SK-N-SH (cell line): ENCODE data around the gene PCDHGC5. TPM values are rescaled to one million over a fixed set of nuclear protein-coding genes. Genes with fewer than 3 reads are reported as not detected.

Experiments used
- CTCF ChIA-PET: fragments of 300-600, 350-600 bp; formaldehyde crosslinking; extraction: SDS; loops from one replicate; lab custom pipeline; 2021; lab: Yijun Ruan, JAX
- POLR2A ChIA-PET: fragments of 350-600 bp; sonication (Branson Sonifier 250); formaldehyde crosslinking; extraction: SDS; loops from one replicate; lab custom pipeline; 2020; ENCODE audit warnings: antibody characterized with exemption, inconsistent platforms; lab: Yijun Ruan, JAX
- DNase-seq: peaks from one replicate; pipeline ENCODE4 v3.0.0; 2012
- H2AFZ ChIP-seq: fragments of 200-600 bp; sonication (generic); 2 replicates; pipeline ENCODE4 v1.8.1; 2016; ENCODE audit warnings: antibody characterized with exemption, mild to moderate bottlenecking, low read depth
- H3F3A ChIP-seq: fragments of 200-600 bp; sonication (generic); replicated peaks from 2 replicates; pipeline ENCODE3; 2016; ENCODE audit warnings: antibody characterized with exemption, mild to moderate bottlenecking; ENCODE audit not compliant: insufficient read depth
- H3K27ac ChIP-seq, 2 experiments: fragments of 200-500 bp in 1 of 2; fragments of 200-600 bp in 1 of 2; sonication (Bioruptor generic) in 1 of 2; sonication (generic), shearing (Covaris generic) in 1 of 2; 2 replicates each; pipeline versions ENCODE4 v1.5.1 to v1.6.1; 2014 to 2016; ENCODE audit warnings: low read depth in 2 of 2, inconsistent platforms in 1 of 2, low read length in 1 of 2, mild to moderate bottlenecking in 1 of 2, mixed read lengths in 1 of 2
- H3K27me3 ChIP-seq: fragments of 200-600 bp; sonication (generic), shearing (Covaris generic); 2 replicates; pipeline ENCODE4 v1.6.1; 2016; ENCODE audit warnings: mixed run types; ENCODE audit not compliant: insufficient read depth
- H3K36me3 ChIP-seq, 2 experiments: fragments of 200-500 bp in 1 of 2; fragments of 200-600 bp in 1 of 2; sonication (Bioruptor generic) in 1 of 2; sonication (generic) in 1 of 2; replicated peaks in 1 of 2; 2 replicates each; pipeline versions ENCODE3 to v1.5.1; 2014 to 2016; ENCODE audit warnings: low read length in 1 of 2, mild to moderate bottlenecking in 1 of 2; ENCODE audit not compliant: insufficient read depth in 2 of 2, control insufficient read depth in 1 of 2
- H3K4me1 ChIP-seq, 2 experiments: fragments of 200-500 bp in 1 of 2; fragments of 200-600 bp in 1 of 2; sonication (Bioruptor generic) in 1 of 2; sonication (generic), shearing (Covaris generic) in 1 of 2; 2 replicates each; pipeline versions ENCODE4 v1.5.1 to v1.6.1; 2014 to 2016; ENCODE audit warnings: low read depth in 1 of 2, low read length in 1 of 2, mixed run types in 1 of 2; ENCODE audit not compliant: insufficient read depth in 2 of 2, control insufficient read depth in 1 of 2
- H3K4me2 ChIP-seq: fragments of 200-600 bp; sonication (generic), shearing (Covaris generic); 2 replicates; pipeline ENCODE4 v1.6.1; 2017; ENCODE audit warnings: mixed run types
- H3K4me3 ChIP-seq, 2 experiments: fragments of 200-500 bp in 1 of 2; fragments of 200-600 bp in 1 of 2; sonication (Bioruptor generic) in 1 of 2; sonication (generic), shearing (Covaris generic) in 1 of 2; 2 replicates each; pipeline versions ENCODE4 v1.5.1 to v1.8.1; 2014 to 2016; ENCODE audit warnings: low read depth in 2 of 2, inconsistent platforms in 1 of 2, low read length in 1 of 2, mild to moderate bottlenecking in 1 of 2, mixed read lengths in 1 of 2, moderate library complexity in 1 of 2
- H3K79me2 ChIP-seq: fragments of 200-600 bp; sonication (generic); 2 replicates; pipeline ENCODE4 v1.8.1; 2017; ENCODE audit warnings: mild to moderate bottlenecking; ENCODE audit not compliant: insufficient read depth
- H3K9ac ChIP-seq: fragments of 200-600 bp; sonication (generic); 2 replicates; pipeline ENCODE4 v1.6.1; 2017; ENCODE audit warnings: mixed run types
- H3K9me2 ChIP-seq: fragments of 200-600 bp; sonication (generic); 2 replicates; pipeline ENCODE4 v1.6.1; 2017; ENCODE audit warnings: mixed run types
- H3K9me3 ChIP-seq: fragments of 200-600 bp; sonication (generic); 2 replicates; pipeline ENCODE4 v1.6.1; 2017; ENCODE audit warnings: mixed run types, mild to moderate bottlenecking, moderate library complexity
- H4K20me1 ChIP-seq: fragments of 200-600 bp; sonication (generic); 2 replicates; pipeline ENCODE4 v1.6.1; 2017; ENCODE audit warnings: mild to moderate bottlenecking, mixed run types; ENCODE audit not compliant: insufficient read depth
- CTCF ChIP-seq: fragments of 200-600 bp; sonication (generic); IDR thresholded peaks from 2 replicates; pipeline ENCODE4 v1.6.1; 2017; ENCODE audit warnings: antibody characterized with exemption, mild to moderate bottlenecking, moderate library complexity
- FOSL2 ChIP-seq: IDR thresholded peaks from 2 replicates; pipeline ENCODE4 v1.4.0; 2012; ENCODE audit warnings: low read depth, mild to moderate bottlenecking, moderate library complexity, borderline replicate concordance
- GABPA ChIP-seq: IDR thresholded peaks from 2 replicates; pipeline ENCODE4 v1.4.0; 2012; ENCODE audit warnings: low read depth, mild to moderate bottlenecking
- RAD21 ChIP-seq: IDR thresholded peaks from 2 replicates; pipeline ENCODE4 v1.6.1; 2012; ENCODE audit warnings: mild to moderate bottlenecking, low read length
- RFX5 ChIP-seq: IDR thresholded peaks from 2 replicates; pipeline ENCODE4 v1.6.1; 2012; ENCODE audit warnings: mild to moderate bottlenecking, improper control_type of control experiment, low read length
- SMC3 ChIP-seq: IDR thresholded peaks from 2 replicates; pipeline ENCODE4 v1.6.1; 2012; ENCODE audit warnings: low read depth, low read length, improper control_type of control experiment
- WGBS: methylation state at CpG from one replicate; pipeline ENCODE4 v1.1.6; 2017; ENCODE audit warnings: low lambda C conversion rate; 5-methylcytosine and 5-hydroxymethylcytosine counted together
- polyA plus RNA-seq, 3 experiments: library from polyadenylated mRNA; depleted of rRNA; stranded (reverse); fragments of >200 nt; gene quantifications; 2 replicates each; pipeline ENCODE4 v1.2.3, GENCODE V29; 2012

Gene PCDHGC5
- polyA plus RNA-seq, 1 of the 3 experiments (the other 2 are of a cell fraction) = 2.0 TPM

- peak; percentile 88 for TF ChIP-seq CTCF
- peak; percentile 18; the same call in 1 of the 2 replicates for TF ChIP-seq RAD21
- TF ChIP-seq RFX5 = no peak
- peak; percentile 25; the same call in 1 of the 2 replicates for TF ChIP-seq SMC3
- no peak for TF ChIP-seq FOSL2
- Histone ChIP-seq H3K4me1 (peaks cover 71 to 77% of the 10 kb centered on the region in 2 experiments), H3K9ac (peak overlapping the region; percentile 80; the same call in 1 of the 2 replicates), H3K27ac (peak overlapping the region; percentile 99 to 100), H3K79me2 (peaks cover 3% of the 10 kb centered on the region; the same call in 1 of the 2 replicates), H3K9me3 (no peaks in the 10 kb centered on the region), H3K4me2 (peak overlapping the region; percentile 81; the same call in 1 of the 2 replicates), H3K9me2 (no peaks in the 10 kb centered on the region), H3K27me3 (no peaks in the 10 kb centered on the region), H4K20me1 (no peaks in the 10 kb centered on the region), H2AFZ (no peak overlapping the region), H3F3A (peaks cover 63% of the 10 kb centered on the region), H3K36me3 (peaks cover 29 to 33% of the 10 kb centered on the region in 2 experiments), H3K4me3 (peak overlapping the region in 1 of 2 experiments; percentile 33; a peak in 1 of 4 replicates)
- ChIA-PET POLR2A (interaction anchor here (0.7 kb wide), 1 partner anchor 27 kb away, joined by 3 read pairs; no protein-coding TSS in a partner anchor), CTCF (interaction anchor here (0.8 to 10.1 kb wide), 16 partner anchors 11 to 330 kb away, joined by 3 to 113 read pairs (median 5); partner anchors contain the start of genes PCDHB16, PCDHGA7, PCDHGB7 and PCDHGC3)
- DNase-seq = peak; percentile 69
- 81% methylated on average over 19 of the region's 28 CpGs for WGBS
Measured at GRCh38 chr5:141512390-141512910, 23.6 kb downstream of the PCDHGC5 start.

- Histone ChIP-seq H3K79me2 (peaks cover 3% of the 10 kb centered on the region; the same call in 1 of the 2 replicates), H3K4me1 (peaks cover 71 to 77% of the 10 kb centered on the region in 2 experiments), H3K9me2 (no peaks in the 10 kb centered on the region), H3K4me2 (peak overlapping the region; percentile 81), H3K9ac (peak overlapping the region; percentile 80), H3K9me3 (no peaks in the 10 kb centered on the region), H3K27me3 (no peaks in the 10 kb centered on the region), H2AFZ (no peak overlapping the region; the same call in 1 of the 2 replicates), H3K27ac (peak overlapping the region; percentile 99 to 100), H3F3A (peaks cover 57% of the 10 kb centered on the region), H3K36me3 (peaks cover 30 to 33% of the 10 kb centered on the region in 2 experiments), H4K20me1 (no peaks in the 10 kb centered on the region), H3K4me3 (peak overlapping the region; percentile 42 to 53; a peak in 3 of 4 replicates)
- CTCF ChIA-PET = interaction anchor here (0.8 to 10.1 kb wide), 13 partner anchors 11 to 286 kb away, joined by 3 to 113 read pairs (median 5); partner anchors contain the start of genes PCDHGA7, PCDHGB7 and PCDHGC3
- POLR2A ChIA-PET = interaction anchor here (0.9 to 2.8 kb wide), 5 partner anchors 11 to 45 kb away, joined by 3 to 16 read pairs (median 5); partner anchors contain the start of gene PCDHGC3
- TF ChIP-seq GABPA = no peak
- peak; percentile 78 for TF ChIP-seq RFX5
- peak; percentile 72 for DNase-seq
- 47% methylated on average over 37 of the region's 43 CpGs for WGBS
Measured at GRCh38 chr5:141512911-141513626, 24.2 kb downstream of the PCDHGC5 start.
